ENCODE results near the gene CSGALNACT2. TPM values are rescaled to one million over a fixed set of nuclear protein-coding genes. Genes with fewer than 3 reads are reported as not detected.

CSGALNACT2 gene
- total RNA-seq, 2 donors from 2014 or later, result 35.9 to 45.1 TPM

DNA sequence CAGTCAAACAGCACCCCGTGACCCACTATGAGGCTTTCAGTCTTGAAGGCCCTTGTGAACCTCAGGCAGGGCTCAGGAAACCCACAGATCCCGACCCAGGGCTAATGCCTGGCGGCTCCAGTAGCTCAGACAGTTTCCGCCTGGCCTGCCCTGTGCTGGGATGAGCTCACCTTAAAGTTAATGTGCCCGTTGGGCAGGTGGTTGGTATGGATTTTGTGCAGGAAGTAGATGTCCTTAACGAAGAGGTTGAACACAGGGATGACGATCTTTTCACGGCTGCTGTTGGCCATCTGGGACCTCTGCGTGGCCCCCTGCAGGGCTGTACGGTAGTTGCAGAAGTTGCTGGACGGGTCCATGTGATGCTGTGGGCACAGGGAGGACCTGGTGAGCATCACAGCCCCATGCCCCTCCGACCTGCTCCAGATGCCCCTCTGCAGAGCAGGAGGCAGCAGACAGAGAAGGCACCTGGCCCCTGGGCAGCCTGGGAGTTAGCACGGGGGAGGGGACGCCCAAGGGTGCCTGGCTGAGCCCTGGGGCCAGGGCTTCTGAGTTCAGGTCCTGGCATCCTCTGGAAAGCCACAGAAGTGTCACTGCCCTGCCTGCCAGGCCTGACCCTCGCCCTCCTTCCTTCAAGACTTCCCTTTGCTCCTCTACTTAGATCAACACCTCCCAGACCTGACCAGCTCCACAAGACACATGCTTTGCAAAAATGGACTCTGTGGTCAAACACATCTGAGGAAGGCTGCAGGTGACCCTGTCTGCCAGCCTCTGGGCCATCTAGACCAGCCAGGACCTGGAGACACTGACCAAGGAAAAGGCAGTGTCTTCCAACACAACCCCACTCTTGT, 59.8 kb downstream of the CSGALNACT2 start:
- no peak overlapping the region for H3K27ac ChIP-seq
- H3K4me1 ChIP-seq (ENCODE audit: control insufficient read depth in 1 of 2, low read depth in 2 of 2), result peaks cover 0 to 9% of the 10 kb centered on the region in 2 donors
- peaks cover 1% of the 10 kb centered on the region for H3K36me3 ChIP-seq
- ATAC-seq (ENCODE audit: insufficient number of reproducible peaks, low FRiP score, low read depth) (no peak), DNase-seq (ENCODE audit: low spot score) (no peak)
- TF ChIP-seq, protein P1, sequence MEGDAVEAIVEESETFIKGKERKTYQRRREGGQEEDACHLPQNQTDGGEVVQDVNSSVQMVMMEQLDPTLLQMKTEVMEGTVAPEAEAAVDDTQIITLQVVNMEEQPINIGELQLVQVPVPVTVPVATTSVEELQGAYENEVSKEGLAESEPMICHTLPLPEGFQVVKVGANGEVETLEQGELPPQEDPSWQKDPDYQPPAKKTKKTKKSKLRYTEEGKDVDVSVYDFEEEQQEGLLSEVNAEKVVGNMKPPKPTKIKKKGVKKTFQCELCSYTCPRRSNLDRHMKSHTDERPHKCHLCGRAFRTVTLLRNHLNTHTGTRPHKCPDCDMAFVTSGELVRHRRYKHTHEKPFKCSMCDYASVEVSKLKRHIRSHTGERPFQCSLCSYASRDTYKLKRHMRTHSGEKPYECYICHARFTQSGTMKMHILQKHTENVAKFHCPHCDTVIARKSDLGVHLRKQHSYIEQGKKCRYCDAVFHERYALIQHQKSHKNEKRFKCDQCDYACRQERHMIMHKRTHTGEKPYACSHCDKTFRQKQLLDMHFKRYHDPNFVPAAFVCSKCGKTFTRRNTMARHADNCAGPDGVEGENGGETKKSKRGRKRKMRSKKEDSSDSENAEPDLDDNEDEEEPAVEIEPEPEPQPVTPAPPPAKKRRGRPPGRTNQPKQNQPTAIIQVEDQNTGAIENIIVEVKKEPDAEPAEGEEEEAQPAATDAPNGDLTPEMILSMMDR (IDR thresholded peaks at IDR 0.05), result no peak
- no peaks in the 10 kb centered on the region for H3K27me3 ChIP-seq (replicated peaks; ENCODE audit: insufficient read depth)
- no peaks in the 10 kb centered on the region for H3K9me3 ChIP-seq
- H3K4me3 ChIP-seq, result no peak overlapping the region

DNA sequence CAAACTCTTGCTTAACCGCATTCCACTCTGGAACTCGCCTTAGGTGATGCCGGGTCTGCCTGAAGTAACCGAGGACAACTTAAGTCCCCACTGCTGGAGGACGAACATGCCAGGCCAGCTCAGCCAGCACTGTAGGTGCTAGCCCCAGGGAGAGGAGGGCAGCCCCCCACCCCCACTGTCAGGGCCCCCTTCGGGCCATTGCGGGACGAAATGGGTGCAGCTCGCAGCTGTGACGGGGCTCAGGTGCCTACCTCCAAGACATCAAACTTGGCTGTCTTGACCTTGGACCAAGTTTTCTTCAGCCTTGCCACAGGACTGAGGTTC, 60.4 kb downstream of the CSGALNACT2 start:
- TF ChIP-seq, protein P1 (IDR thresholded peaks at IDR 0.05), result no peak
- Histone ChIP-seq H3K9me3 (no peaks in the 10 kb centered on the region), H3K36me3 (no peaks in the 10 kb centered on the region), H3K27me3 (replicated peaks; ENCODE audit: insufficient read depth) (no peaks in the 10 kb centered on the region), H3K27ac (no peak overlapping the region), H3K4me1 (ENCODE audit: control insufficient read depth in 1 of 2, low read depth in 2 of 2) (peaks cover 0 to 9% of the 10 kb centered on the region in 2 donors), H3K4me3 (no peak overlapping the region)
- ATAC-seq (ENCODE audit: insufficient number of reproducible peaks, low FRiP score, low read depth) (no peak), DNase-seq (ENCODE audit: low spot score) (no peak)

DNA sequence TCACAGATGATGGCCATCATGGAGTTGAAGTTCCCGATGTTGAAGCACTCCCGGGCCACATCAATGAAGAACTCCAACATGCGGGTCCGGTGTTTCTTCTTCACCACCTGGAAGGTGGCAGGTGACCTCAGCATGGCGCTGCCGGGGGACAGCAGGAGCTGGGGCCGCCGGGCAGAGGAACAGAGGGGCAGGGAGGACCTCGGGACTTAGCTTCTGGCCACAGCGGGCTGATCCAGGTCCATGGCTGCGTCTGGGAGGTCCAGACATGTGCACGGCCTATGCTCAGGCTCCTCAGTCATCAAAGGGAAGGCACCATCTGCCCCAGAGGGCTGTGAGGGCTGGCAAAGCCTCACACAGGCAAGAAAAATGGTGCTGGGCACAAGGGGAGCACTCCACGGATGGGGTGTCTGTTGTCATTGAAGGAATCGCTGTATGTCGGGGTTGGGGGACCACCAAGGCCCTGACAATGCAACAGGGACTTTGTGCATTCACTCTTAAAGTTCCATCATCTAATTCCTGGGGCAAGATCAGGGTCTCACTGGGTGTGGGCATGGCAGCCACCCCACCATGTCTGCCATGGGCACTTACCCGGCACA, 60.9 kb downstream of the CSGALNACT2 start:
- Histone ChIP-seq H3K4me3 (no peak overlapping the region), H3K27me3 (replicated peaks; ENCODE audit: insufficient read depth) (no peaks in the 10 kb centered on the region), H3K4me1 (ENCODE audit: control insufficient read depth in 1 of 2, low read depth in 2 of 2) (peaks cover 0 to 9% of the 10 kb centered on the region in 2 donors), H3K36me3 (no peaks in the 10 kb centered on the region), H3K27ac (no peak overlapping the region), H3K9me3 (no peaks in the 10 kb centered on the region)
- no peak for ATAC-seq (ENCODE audit: insufficient number of reproducible peaks, low FRiP score, low read depth)
- DNase-seq (ENCODE audit: low spot score), result no peak
- TF ChIP-seq, protein P1 (IDR thresholded peaks at IDR 0.05), result no peak

DNA sequence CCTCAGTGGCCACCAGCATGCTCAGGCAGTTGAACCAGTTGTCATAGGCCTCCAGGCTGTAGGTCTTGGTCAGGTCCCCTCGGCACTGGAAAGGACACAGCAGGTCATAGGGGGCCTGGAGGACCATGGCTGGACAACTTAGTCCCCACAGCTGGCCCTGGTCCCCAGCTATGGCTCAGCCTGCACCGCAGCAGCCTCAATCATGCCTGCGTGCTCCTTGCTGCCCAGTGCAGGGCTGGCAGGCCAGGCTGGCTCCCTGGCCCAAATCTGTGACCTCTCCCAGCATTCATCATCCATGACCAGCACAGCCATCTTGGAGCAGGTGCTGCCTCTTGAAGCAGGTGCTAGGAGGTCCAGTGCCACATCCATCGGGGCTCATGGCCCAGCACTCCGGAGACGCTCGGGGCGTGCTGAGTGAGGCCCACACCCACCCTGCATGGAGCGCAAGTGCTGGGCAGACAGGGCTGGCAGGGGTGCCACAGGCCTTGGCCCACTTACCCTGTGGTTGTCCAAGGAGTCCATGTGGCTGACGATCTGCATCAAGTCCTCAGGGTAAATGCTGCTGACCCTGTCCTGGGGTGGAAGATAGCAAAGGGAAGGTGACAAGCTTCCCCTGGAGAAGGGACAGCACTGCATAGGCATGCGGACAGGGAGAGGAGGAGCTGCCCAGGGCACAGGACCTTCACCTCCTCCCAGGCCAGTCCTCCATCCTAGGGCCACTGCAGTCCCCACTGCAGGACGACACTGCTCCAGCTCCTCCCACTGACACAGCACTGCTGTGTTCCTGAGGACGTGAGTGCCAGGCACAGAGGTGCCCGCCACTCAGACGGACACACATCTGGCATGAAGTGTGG, 61.7 kb downstream of the CSGALNACT2 start:
- TF ChIP-seq, protein P1 (IDR thresholded peaks at IDR 0.05), result no peak
- Histone ChIP-seq H3K9me3 (no peaks in the 10 kb centered on the region), H3K4me3 (no peak overlapping the region), H3K36me3 (no peaks in the 10 kb centered on the region), H3K27me3 (replicated peaks; ENCODE audit: insufficient read depth) (no peaks in the 10 kb centered on the region), H3K27ac (no peak overlapping the region), H3K4me1 (ENCODE audit: control insufficient read depth in 1 of 2, low read depth in 2 of 2) (peaks cover 0 to 9% of the 10 kb centered on the region in 2 donors)
- no peak for ATAC-seq (ENCODE audit: insufficient number of reproducible peaks, low FRiP score, low read depth)
- no peak for DNase-seq (ENCODE audit: low spot score)
